K562 (cell line): ENCODE data around the gene DLGAP3. TPM values are rescaled to one million over a fixed set of nuclear protein-coding genes. Genes with fewer than 3 reads are reported as not detected.
A peak's percentile ranks its signal among the peaks of the same experiment; 100 is the strongest.

Experiments used
- CREB3L1 ChIP-seq: fragments of 450-650 bp; IDR thresholded peaks from 2 replicates; pipeline ENCODE4 v1.6.1; 2014; ENCODE audit warnings: low read depth, mild to moderate bottlenecking, moderate library complexity, borderline replicate concordance
- CREM ChIP-seq: IDR thresholded peaks from 2 replicates; pipeline ENCODE4 v1.6.1; 2014; ENCODE audit warnings: antibody characterized with exemption, low read depth
- FUS ChIP-seq: fragments of 200-400 bp; formaldehyde crosslinking; optimal IDR thresholded peaks from 2 replicates; pipeline ENCODE3; 2017; ENCODE audit warnings: low read depth, low read length
- HDAC3 ChIP-seq: fragments of 450-650 bp; IDR thresholded peaks from 2 replicates; pipeline ENCODE4 v1.6.1; 2018; ENCODE audit warnings: borderline replicate concordance, mild to moderate bottlenecking, moderate library complexity; ENCODE audit not compliant: partially characterized antibody
- IFI16 ChIP-seq: fragments of 250-450 bp; sonication (Bioruptor Pico); IDR thresholded peaks from 2 replicates; pipeline ENCODE4 v2.1.2; 2022; ENCODE audit warnings: mild to moderate bottlenecking, inconsistent platforms
- ILK ChIP-seq: fragments of 450-650 bp; IDR thresholded peaks from 2 replicates; pipeline ENCODE4 v1.6.1; 2016; ENCODE audit warnings: missing genetic modification characterization, low read depth, mild to moderate bottlenecking, missing compliant biosample characterization, moderate library complexity, borderline replicate concordance
- IRF2 ChIP-seq: sonication (generic); formaldehyde crosslinking; IDR thresholded peaks from 2 replicates; pipeline ENCODE4 v1.8.1; 2022; ENCODE audit warnings: mild to moderate bottlenecking, missing genetic modification reagents
- KLF10 ChIP-seq: fragments of 250-450 bp; sonication (Bioruptor Pico); IDR thresholded peaks from 2 replicates; pipeline ENCODE4 v1.6.1; 2021; ENCODE audit warnings: matching md5 sums
- KLF6 ChIP-seq: fragments of 250-450 bp; sonication (Bioruptor Pico); IDR thresholded peaks from 2 replicates; pipeline ENCODE4 v1.4.0; 2020; ENCODE audit warnings: mild to moderate bottlenecking, moderate library complexity, borderline replicate concordance
- MBD1 ChIP-seq: fragments of 250-450 bp; sonication (Bioruptor Pico); IDR thresholded peaks from 2 replicates; pipeline ENCODE4 v1.8.0; 2022; ENCODE audit warnings: inconsistent platforms
- MEIS2 ChIP-seq: fragments of 450-650 bp; IDR thresholded peaks from 2 replicates; pipeline ENCODE4 v1.6.1; 2014; ENCODE audit warnings: mild to moderate bottlenecking; ENCODE audit not compliant: partially characterized antibody
- NUFIP1 ChIP-seq: fragments of 450-650 bp; IDR thresholded peaks from 2 replicates; pipeline ENCODE4 v1.6.1; 2018; ENCODE audit not compliant: partially characterized antibody
- PURB ChIP-seq: sonication (generic); formaldehyde crosslinking; IDR thresholded peaks from 2 replicates; pipeline ENCODE4 v1.9.0; 2021; ENCODE audit warnings: low read depth, mild to moderate bottlenecking, missing genetic modification reagents
- RFX1 ChIP-seq: fragments of 450-650 bp; IDR thresholded peaks from 2 replicates; pipeline ENCODE4 v1.6.1; 2016; ENCODE audit warnings: mild to moderate bottlenecking, moderate library complexity
- RUNX1 ChIP-seq: sonication (generic); IDR thresholded peaks from 2 replicates; pipeline ENCODE4 v1.6.1; 2016; ENCODE audit warnings: antibody characterized with exemption, low read depth
- WHSC1 ChIP-seq: IDR thresholded peaks from one replicate; pipeline ENCODE4 v1.6.1; 2012; ENCODE audit warnings: low read length, control low read depth, inconsistent platforms
- ZBTB49 ChIP-seq: sonication (generic); formaldehyde crosslinking; IDR thresholded peaks from 2 replicates; pipeline ENCODE4 v1.8.0; 2022; ENCODE audit warnings: missing genetic modification reagents, mild to moderate bottlenecking, borderline replicate concordance
- ZFP30 ChIP-seq: fragments of 250-450 bp; sonication (Bioruptor Pico); IDR thresholded peaks from 2 replicates; pipeline ENCODE4 v1.8.0; 2022; ENCODE audit warnings: moderate library complexity, mild to moderate bottlenecking, inconsistent platforms, borderline replicate concordance
- ZNF121 ChIP-seq: sonication (generic); formaldehyde crosslinking; conservative IDR thresholded peaks from 2 replicates; pipeline ENCODE4 v1.8.0; 2022; ENCODE audit warnings: missing genetic modification reagents
- ZNF146 ChIP-seq: IDR thresholded peaks from one replicate; pipeline ENCODE4 v1.6.1; 2018; ENCODE audit warnings: missing compliant biosample characterization; ENCODE audit not compliant: unreplicated experiment
- ZNF263 ChIP-seq: sonication (generic); formaldehyde crosslinking; IDR thresholded peaks from 2 replicates; pipeline ENCODE4 v1.8.0; 2022; ENCODE audit warnings: mild to moderate bottlenecking, missing genetic modification reagents, borderline replicate concordance
- ZNF354B ChIP-seq: fragments of 250-450 bp; sonication (Bioruptor Pico); IDR thresholded peaks from 2 replicates; pipeline ENCODE4 v1.4.0; 2020
- ZNF830 ChIP-seq: fragments of 250-450 bp; sonication (Bioruptor Pico); IDR thresholded peaks from 2 replicates; pipeline ENCODE4 v1.5.0; 2021; ENCODE audit warnings: mild to moderate bottlenecking
- polyA plus RNA-seq, 8 experiments: library from polyadenylated mRNA; depleted of rRNA in 4 of 8; stranded (reverse) in 5 of 8; unstranded in 3 of 8; fragments of >200 nt; fragmentation: Nextera tagmentation in 2 of 8; fragmentation: Illumina TruSeq in 1 of 8; extraction: Ambion mirVana in 2 of 8; extraction: Trizol in 1 of 8; gene quantifications; 2 replicates each; pipeline versions ENCODE4 v1.2.1 to v1.2.3, GENCODE V29; 2011 to 2014; ENCODE audit warnings: inconsistent platforms in 1 of 8, missing spikeins in 1 of 8
- total RNA-seq, 7 experiments: library from RNA; depleted of rRNA in 6 of 7; stranded (reverse); fragments of >200 nt in 6 of 7; fragmentation: Illumina TruSeq in 2 of 7; extraction: Trizol in 2 of 7; gene quantifications; 2 replicates each; pipeline versions ENCODE4 v1.2.1 to v1.2.3, GENCODE V29; 2011 to 2021; ENCODE audit warnings: low replicate concordance in 1 of 7

DLGAP3 gene
- total and polyA plus RNA-seq, 9 of the 15 experiments (the other 6 are each of a cell fraction or from before 2014, with no cell fraction given): 0.01 to 0.16 (median 0.07) TPM; not detected in 6

- TF ChIP-seq MEIS2 (peak; percentile 25), ILK (tag) (no peak), KLF10 (CRISPR knock-in tag) (no peak), ZNF830 (CRISPR knock-in tag) (no peak), IFI16 (no peak), CREB3L1 (peak; percentile 96), RFX1 (no peak), ZNF263 (CRISPR knock-in tag) (peak; percentile 80), PURB (no peak), ZNF146 (no peak), NUFIP1 (peak; percentile 86), RUNX1 (no peak), ZNF354B (CRISPR knock-in tag) (no peak), HDAC3 (no peak), IRF2 (CRISPR knock-in tag) (peak; percentile 62; the same call in 1 of the 2 replicates), ZBTB49 (peak; percentile 66; the same call in 1 of the 2 replicates), ZNF121 (CRISPR knock-in tag) (no peak), ZFP30 (CRISPR knock-in tag) (no peak), FUS (no peak), KLF6 (CRISPR knock-in tag) (peak; percentile 57; the same call in 1 of the 2 replicates), MBD1 (CRISPR knock-in tag) (no peak), WHSC1 (no peak), CREM (peak; percentile 81)
These were observed 69.8 kb downstream of the DLGAP3 start, which contains the start of gene SMIM12 (continued) for GRCh38 chr1:34859446-34860200.
